ENCODE data around the gene EVI5L.

DNA sequence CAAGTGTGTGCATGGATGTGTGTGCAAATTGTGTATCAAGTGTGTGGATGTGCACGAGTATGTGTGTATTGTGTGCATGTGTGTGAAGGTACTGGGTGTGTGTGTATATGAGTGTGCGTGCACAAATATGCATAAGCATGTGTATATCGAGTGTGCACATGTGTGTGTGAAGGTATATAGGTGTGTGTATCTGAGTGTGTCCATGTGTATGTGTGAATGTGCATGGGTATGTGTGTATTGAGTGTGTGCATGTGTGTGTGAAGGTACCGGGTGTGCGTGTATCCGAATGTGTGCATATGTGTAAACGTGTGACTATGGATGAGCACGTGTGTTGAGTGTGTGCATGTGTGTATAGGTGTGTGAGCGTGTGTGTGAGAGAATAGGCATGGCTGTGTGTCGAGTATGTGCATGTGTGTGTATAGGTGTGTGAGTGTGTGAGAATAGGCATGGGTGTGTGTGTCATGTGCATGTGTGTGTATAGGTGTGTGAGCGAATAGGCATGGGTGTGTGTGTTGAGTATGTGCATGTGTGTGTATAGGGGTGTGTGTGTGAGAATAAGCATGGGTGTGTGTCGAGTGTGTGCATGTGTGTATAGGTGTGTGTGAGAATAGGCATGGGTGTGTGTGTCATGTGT is 12.8 kb downstream of the EVI5L start:
- no peak for TF ChIP-seq POLR2A (IDR thresholded peaks at IDR 0.05)
- TF ChIP-seq, protein P1, sequence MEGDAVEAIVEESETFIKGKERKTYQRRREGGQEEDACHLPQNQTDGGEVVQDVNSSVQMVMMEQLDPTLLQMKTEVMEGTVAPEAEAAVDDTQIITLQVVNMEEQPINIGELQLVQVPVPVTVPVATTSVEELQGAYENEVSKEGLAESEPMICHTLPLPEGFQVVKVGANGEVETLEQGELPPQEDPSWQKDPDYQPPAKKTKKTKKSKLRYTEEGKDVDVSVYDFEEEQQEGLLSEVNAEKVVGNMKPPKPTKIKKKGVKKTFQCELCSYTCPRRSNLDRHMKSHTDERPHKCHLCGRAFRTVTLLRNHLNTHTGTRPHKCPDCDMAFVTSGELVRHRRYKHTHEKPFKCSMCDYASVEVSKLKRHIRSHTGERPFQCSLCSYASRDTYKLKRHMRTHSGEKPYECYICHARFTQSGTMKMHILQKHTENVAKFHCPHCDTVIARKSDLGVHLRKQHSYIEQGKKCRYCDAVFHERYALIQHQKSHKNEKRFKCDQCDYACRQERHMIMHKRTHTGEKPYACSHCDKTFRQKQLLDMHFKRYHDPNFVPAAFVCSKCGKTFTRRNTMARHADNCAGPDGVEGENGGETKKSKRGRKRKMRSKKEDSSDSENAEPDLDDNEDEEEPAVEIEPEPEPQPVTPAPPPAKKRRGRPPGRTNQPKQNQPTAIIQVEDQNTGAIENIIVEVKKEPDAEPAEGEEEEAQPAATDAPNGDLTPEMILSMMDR (IDR thresholded peaks at IDR 0.05), result no peak

Measured in prostate gland (tissue), 2 donors.